Choroid plexus epithelial cell (primary cell): ENCODE results near the gene TPGS1.
"Not testable (repeated sequence)": the region's sequence is repeated elsewhere in the genome, so short reads cannot be mapped to it uniquely, and the experiment has no call there.

ENCODE experiments used
- DNase-seq: peaks from one replicate; pipeline ENCODE4 v3.0.0-alpha.2; 2010; ENCODE audit warnings: low read depth
- H3K4me3 ChIP-seq: 2 replicates; pipeline ENCODE4 v1.5.1; 2011; ENCODE audit warnings: low read depth, mild to moderate bottlenecking, control low read depth, low read length, moderate library complexity
- CTCF ChIP-seq: conservative IDR thresholded peaks from 2 replicates; pipeline ENCODE4 v1.5.1; 2011; ENCODE audit warnings: low read depth, mild to moderate bottlenecking, control low read depth, inconsistent platforms, low read length, moderate library complexity

TPGS1 gene

GRCh38 chr19:478976-479375 is 28.3 kb upstream of the TPGS1 start:
- no peak for TF ChIP-seq CTCF
- no peak for DNase-seq
- H3K4me3 ChIP-seq: no peak overlapping the region

- peak; percentile 66 for TF ChIP-seq CTCF
- H3K4me3 ChIP-seq: peak overlapping the region; percentile 35
- peak; percentile 65 for DNase-seq
Measured at GRCh38 chr19:480016-480855, 27.1 kb upstream of the TPGS1 start.

GRCh38 chr19:481100-481499 is 26.2 kb upstream of the TPGS1 start:
- H3K4me3 ChIP-seq, DNase-seq: not testable (repeated sequence)

GRCh38 chr19:482186-483041 is 24.9 kb upstream of the TPGS1 start:
- TF ChIP-seq CTCF: no peak
- no peak for DNase-seq

GRCh38 chr19:483332-484072 is 23.8 kb upstream of the TPGS1 start:
- H3K4me3 ChIP-seq: no peak overlapping the region
- no peak for TF ChIP-seq CTCF
- no peak for DNase-seq

More at GRCh38 chr19:482186-483041, 24.9 kb upstream of the TPGS1 start:
- no peak overlapping the region for H3K4me3 ChIP-seq

GRCh38 chr19:484494-484893 is 22.8 kb upstream of the TPGS1 start:
- DNase-seq: no peak
- TF ChIP-seq CTCF: no peak
- no peak overlapping the region for H3K4me3 ChIP-seq

- H3K4me3 ChIP-seq: no peak overlapping the region
- DNase-seq: no peak
- TF ChIP-seq CTCF: no peak
Measured at GRCh38 chr19:485077-485476, 22.2 kb upstream of the TPGS1 start.
